IgD-negative memory B cell (primary cell): Measurements from ENCODE around the gene FADS1. TPM values are rescaled to one million over a fixed set of nuclear protein-coding genes. Genes with fewer than 3 reads are reported as not detected.

ENCODE experiments used
- H3K27ac Mint-ChIP-seq, 3 donors: one replicate each; pipeline ENCODE4 v1.8.0; 2020 to 2022; ENCODE audit warnings: mild to moderate bottlenecking in 3 of 3, mixed read lengths in 3 of 3, moderate library complexity in 1 of 3
- H3K27me3 Mint-ChIP-seq: one replicate; pipeline ENCODE4 v1.8.0; 2021; ENCODE audit warnings: mixed read lengths
- H3K36me3 Mint-ChIP-seq: one replicate; pipeline ENCODE4 v1.8.0; 2020; ENCODE audit warnings: mild to moderate bottlenecking, mixed read lengths
- H3K4me1 Mint-ChIP-seq, 3 donors: one replicate each; pipeline ENCODE4 v1.8.0; 2020 to 2022; ENCODE audit warnings: mixed read lengths in 3 of 3, mild to moderate bottlenecking in 1 of 3
- H3K4me3 Mint-ChIP-seq, 4 donors: one replicate each; pipeline ENCODE4 v1.8.0; 2020 to 2022; ENCODE audit warnings: mild to moderate bottlenecking in 4 of 4, mixed read lengths in 4 of 4, moderate library complexity in 3 of 4
- H3K9me3 Mint-ChIP-seq, 3 donors: one replicate each; pipeline ENCODE4 v1.8.0; 2020 to 2021; ENCODE audit warnings: mixed read lengths in 3 of 3, mild to moderate bottlenecking in 1 of 3
- polyA plus RNA-seq: library from polyadenylated mRNA; unstranded; fragments of 300-500 nt; fragmentation: Illumina TruSeq; gene quantifications from one replicate; pipeline ENCODE4 v1.2.3, GENCODE V29; 2021

The FADS1 gene
- polyA plus RNA-seq, 1 donor from 2014 or later: 1.6 TPM

GRCh38 chr11:61762223-61762615 lies 54.6 kb downstream of the FADS1 start:
- Mint-ChIP-seq H3K27ac (no peak overlapping the region), H3K4me1 (peaks cover 0 to 1% (median 1%) of the 10 kb centered on the region in 3 donors), H3K27me3 (peaks cover 6% of the 10 kb centered on the region), H3K4me3 (no peak overlapping the region), H3K36me3 (no peaks in the 10 kb centered on the region), H3K9me3 (no peaks in the 10 kb centered on the region)

- peaks cover 6% of the 10 kb centered on the region for H3K27me3 Mint-ChIP-seq
- H3K9me3 Mint-ChIP-seq: no peaks in the 10 kb centered on the region
- H3K4me1 Mint-ChIP-seq: peaks cover 0 to 4% (median 3%) of the 10 kb centered on the region in 3 donors
- H3K27ac Mint-ChIP-seq: no peak overlapping the region
- no peaks in the 10 kb centered on the region for H3K36me3 Mint-ChIP-seq
- H3K4me3 Mint-ChIP-seq: no peak overlapping the region
These were observed 55.2 kb downstream of the FADS1 start for GRCh38 chr11:61761440-61762222.

- Mint-ChIP-seq H3K9me3 (no peaks in the 10 kb centered on the region), H3K27me3 (peaks cover 6% of the 10 kb centered on the region), H3K4me1 (peaks cover 2 to 4% (median 3%) of the 10 kb centered on the region in 3 donors), H3K4me3 (no peak overlapping the region), H3K27ac (no peak overlapping the region), H3K36me3 (no peaks in the 10 kb centered on the region)
These were observed 55.9 kb downstream of the FADS1 start for GRCh38 chr11:61760946-61761345.

GRCh38 chr11:61757213-61757862 lies 59.5 kb downstream of the FADS1 start:
- peak overlapping the region in 1 of 4 donors; percentile 57 for H3K4me3 Mint-ChIP-seq
- peak overlapping the region in 1 of 3 donors; percentile 17 for H3K27ac Mint-ChIP-seq
- peaks cover 3 to 5% (median 4%) of the 10 kb centered on the region in 3 donors for H3K4me1 Mint-ChIP-seq
- H3K36me3 Mint-ChIP-seq: peaks cover 1% of the 10 kb centered on the region
- H3K9me3 Mint-ChIP-seq: no peaks in the 10 kb centered on the region
- H3K27me3 Mint-ChIP-seq: peaks cover 14% of the 10 kb centered on the region

GRCh38 chr11:61756452-61757212 lies 60.2 kb downstream of the FADS1 start:
- Mint-ChIP-seq H3K4me3 (peak overlapping the region in 2 of 4 donors; percentile 57 to 81), H3K4me1 (peaks cover 4 to 7% (median 4%) of the 10 kb centered on the region in 3 donors), H3K9me3 (no peaks in the 10 kb centered on the region), H3K27ac (peak overlapping the region in 1 of 3 donors; percentile 31), H3K36me3 (peaks cover 1% of the 10 kb centered on the region), H3K27me3 (peaks cover 10% of the 10 kb centered on the region)

GRCh38 chr11:61756147-61756451 lies 60.7 kb downstream of the FADS1 start:
- Mint-ChIP-seq H3K4me3 (peak overlapping the region in 1 of 4 donors; percentile 81), H3K27ac (no peak overlapping the region), H3K36me3 (peaks cover 1% of the 10 kb centered on the region), H3K9me3 (no peaks in the 10 kb centered on the region), H3K4me1 (peaks cover 4 to 7% (median 7%) of the 10 kb centered on the region in 3 donors), H3K27me3 (peaks cover 12% of the 10 kb centered on the region)

- Mint-ChIP-seq H3K27me3 (peaks cover 19% of the 10 kb centered on the region), H3K27ac (no peak overlapping the region), H3K9me3 (no peaks in the 10 kb centered on the region), H3K4me3 (no peak overlapping the region), H3K4me1 (peaks cover 4 to 9% (median 7%) of the 10 kb centered on the region in 3 donors), H3K36me3 (peaks cover 3% of the 10 kb centered on the region)
These were observed 62.0 kb downstream of the FADS1 start for GRCh38 chr11:61754534-61755482.

GRCh38 chr11:61753672-61754071 lies 63.1 kb downstream of the FADS1 start:
- Mint-ChIP-seq H3K27ac (no peak overlapping the region), H3K9me3 (no peaks in the 10 kb centered on the region), H3K36me3 (peaks cover 3% of the 10 kb centered on the region), H3K4me3 (peak overlapping the region in 3 of 4 donors; percentile 72 to 84 (median 79)), H3K27me3 (peaks cover 25% of the 10 kb centered on the region), H3K4me1 (peaks cover 4 to 8% (median 7%) of the 10 kb centered on the region in 3 donors)

- H3K27me3 Mint-ChIP-seq: peaks cover 26% of the 10 kb centered on the region
- no peaks in the 10 kb centered on the region for H3K9me3 Mint-ChIP-seq
- peaks cover 4 to 8% (median 7%) of the 10 kb centered on the region in 3 donors for H3K4me1 Mint-ChIP-seq
- H3K36me3 Mint-ChIP-seq: peaks cover 3% of the 10 kb centered on the region
- peak overlapping the region in 3 of 4 donors; percentile 72 to 84 (median 79) for H3K4me3 Mint-ChIP-seq
- no peak overlapping the region for H3K27ac Mint-ChIP-seq
These were observed 63.8 kb downstream of the FADS1 start for GRCh38 chr11:61752925-61753521.

GRCh38 chr11:61752117-61752924 lies 64.5 kb downstream of the FADS1 start, which contains the start of gene MYRF:
TSS of gene MYRF (plus strand) at chr11:61752636. CDS start at chr11:61752745, 109 bp downstream.
- H3K27ac Mint-ChIP-seq: no peak within 1 kb of the TSS
- H3K4me1 Mint-ChIP-seq: peaks cover 4 to 8% (median 7%) of the 10 kb centered on the region in 3 donors
- H3K27me3 Mint-ChIP-seq: peaks cover 26% of the 10 kb centered on the region
- H3K9me3 Mint-ChIP-seq: no peaks in the 10 kb centered on the region
- H3K4me3 Mint-ChIP-seq: peak within 1 kb of the TSS in 3 of 4 donors; percentile 72 to 86 (median 83)
- H3K36me3 Mint-ChIP-seq: peaks cover 3% of the 10 kb centered on the region

- H3K27me3 Mint-ChIP-seq: peaks cover 26% of the 10 kb centered on the region
- H3K9me3 Mint-ChIP-seq: no peaks in the 10 kb centered on the region
- H3K4me1 Mint-ChIP-seq: peaks cover 0 to 6% (median 5%) of the 10 kb centered on the region in 3 donors
- H3K36me3 Mint-ChIP-seq: peaks cover 3% of the 10 kb centered on the region
- peak overlapping the region in 1 of 3 donors; percentile 40 for H3K27ac Mint-ChIP-seq
- peak overlapping the region in 2 of 4 donors; percentile 57 to 65 for H3K4me3 Mint-ChIP-seq
These were observed 65.4 kb downstream of the FADS1 start for GRCh38 chr11:61751384-61751783.

- Mint-ChIP-seq H3K4me3 (peak overlapping the region in 2 of 4 donors; percentile 67 to 76), H3K9me3 (no peaks in the 10 kb centered on the region), H3K36me3 (peaks cover 3% of the 10 kb centered on the region), H3K4me1 (peaks cover 0 to 6% (median 5%) of the 10 kb centered on the region in 3 donors), H3K27ac (peak overlapping the region in 1 of 3 donors; percentile 40), H3K27me3 (peaks cover 26% of the 10 kb centered on the region)
These were observed 66.1 kb downstream of the FADS1 start for GRCh38 chr11:61750631-61751273.
